Measurements from ENCODE around the gene BMPR1A. TPM values are rescaled to one million over a fixed set of nuclear protein-coding genes. Genes with fewer than 3 reads are reported as not detected.

Gene BMPR1A
- total RNA-seq, 2 donors from 2014 or later, result 3.5 to 14.6 TPM

DNA sequence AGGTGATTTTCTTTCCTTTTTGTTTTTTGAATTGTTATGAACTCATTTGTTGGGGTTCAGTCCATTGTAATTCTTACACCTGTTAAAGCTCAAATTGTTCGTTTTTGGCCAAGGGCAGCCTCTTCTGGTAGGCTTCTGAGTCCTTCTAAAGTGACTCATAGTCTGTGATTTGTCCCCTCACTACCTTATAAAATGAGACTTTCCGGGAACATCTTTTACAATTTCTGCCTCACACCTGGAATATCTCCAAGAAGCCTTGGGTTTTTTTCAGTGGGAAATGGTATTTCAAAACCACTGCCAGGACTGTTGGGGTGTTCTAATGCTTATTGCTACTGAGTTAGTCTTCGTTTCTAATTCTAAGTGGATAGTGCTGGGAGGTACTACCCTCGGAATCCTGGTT lies 56.7 kb downstream of the BMPR1A start:
- H3K9me3 Mint-ChIP-seq, result no peaks in the 10 kb centered on the region

DNA sequence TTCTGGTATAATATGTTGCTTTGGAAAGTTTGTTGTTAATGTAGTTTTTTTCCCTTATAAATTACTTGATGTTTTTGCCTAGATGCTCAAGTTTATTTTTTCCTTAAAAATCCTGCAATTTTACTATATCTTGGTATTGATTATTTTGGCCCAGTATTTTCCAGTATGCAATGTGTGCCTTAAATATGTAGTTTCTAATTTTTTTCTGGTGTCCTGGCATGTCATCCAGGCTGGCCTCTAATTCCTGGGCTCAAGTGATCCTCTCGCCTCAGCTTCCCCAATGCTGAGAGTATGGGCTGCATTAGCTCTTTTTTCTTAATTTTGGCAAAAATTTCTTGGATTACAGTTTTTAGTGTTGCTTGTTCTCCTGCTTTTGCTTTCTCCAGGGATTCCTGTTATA lies 57.6 kb downstream of the BMPR1A start:
- no peaks in the 10 kb centered on the region for H3K9me3 Mint-ChIP-seq
- DNase-seq (ENCODE audit: low spot score in 2 of 2), result no peak
- ATAC-seq, result no peak
- no peaks in the 10 kb centered on the region for H3K36me3 Mint-ChIP-seq
- no peak overlapping the region for H3K27ac Mint-ChIP-seq

More for the DNA sequence above, 56.7 kb downstream of the BMPR1A start:
- Mint-ChIP-seq H3K27ac (no peak overlapping the region), H3K36me3 (no peaks in the 10 kb centered on the region)
- no peak for DNase-seq (ENCODE audit: low spot score in 2 of 2)
- ATAC-seq, result no peak

DNA sequence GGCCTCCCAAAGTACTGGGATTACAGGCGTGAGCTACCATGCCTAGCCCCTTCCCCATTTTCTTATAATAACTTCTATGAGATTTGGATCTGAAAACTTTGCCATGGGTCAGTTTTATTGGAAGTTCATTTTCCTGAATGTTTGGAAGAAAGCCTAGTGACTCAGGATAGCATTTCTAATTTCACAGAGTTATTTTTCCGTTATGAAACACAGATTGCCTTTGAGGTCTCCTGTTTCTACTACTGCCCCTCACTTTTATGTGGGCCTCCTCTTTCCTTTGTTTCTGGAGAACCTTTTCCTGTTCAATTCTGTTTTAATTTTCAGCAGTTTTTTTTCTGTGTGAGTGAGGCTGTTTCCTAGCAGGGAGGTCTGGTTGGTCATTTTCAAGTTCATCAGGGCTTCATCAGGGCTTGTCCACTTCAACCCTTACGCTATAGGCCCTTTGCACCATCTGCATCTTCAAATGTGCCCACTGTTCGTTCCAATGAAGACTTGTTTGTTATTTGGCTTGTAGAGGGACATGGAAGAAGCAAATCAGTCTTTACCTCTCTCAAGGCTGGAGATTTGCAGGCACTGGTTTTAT lies 58.7 kb downstream of the BMPR1A start:
- DNase-seq (ENCODE audit: low spot score in 2 of 2), result no peak
- no peaks in the 10 kb centered on the region for H3K9me3 Mint-ChIP-seq
- ATAC-seq, result no peak
- no peaks in the 10 kb centered on the region for H3K36me3 Mint-ChIP-seq
- H3K27ac Mint-ChIP-seq, result no peak overlapping the region

DNA sequence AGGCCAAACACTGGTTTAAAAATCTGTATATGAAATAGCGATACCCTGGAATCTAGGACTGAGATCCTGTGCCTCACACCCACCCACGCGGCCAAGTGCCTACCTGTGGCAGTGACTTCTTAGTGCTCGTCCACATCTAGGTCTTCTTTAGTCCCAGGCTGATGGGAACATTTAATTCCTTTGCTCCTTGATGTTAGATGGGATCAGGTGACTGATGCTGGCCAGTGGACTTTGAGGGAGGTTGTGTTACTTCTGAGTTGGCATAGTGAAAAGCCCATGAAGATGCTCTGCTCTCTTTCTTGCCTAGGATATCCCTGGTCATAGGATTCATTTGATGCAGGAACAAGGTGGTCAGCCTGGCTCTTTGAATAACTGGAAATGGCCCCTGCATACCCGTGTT lies 59.2 kb downstream of the BMPR1A start:
- no peaks in the 10 kb centered on the region for H3K36me3 Mint-ChIP-seq
- DNase-seq (ENCODE audit: low spot score in 2 of 2), result no peak
- no peak for ATAC-seq
- H3K9me3 Mint-ChIP-seq, result no peaks in the 10 kb centered on the region
- H3K27ac Mint-ChIP-seq, result no peak overlapping the region

DNA sequence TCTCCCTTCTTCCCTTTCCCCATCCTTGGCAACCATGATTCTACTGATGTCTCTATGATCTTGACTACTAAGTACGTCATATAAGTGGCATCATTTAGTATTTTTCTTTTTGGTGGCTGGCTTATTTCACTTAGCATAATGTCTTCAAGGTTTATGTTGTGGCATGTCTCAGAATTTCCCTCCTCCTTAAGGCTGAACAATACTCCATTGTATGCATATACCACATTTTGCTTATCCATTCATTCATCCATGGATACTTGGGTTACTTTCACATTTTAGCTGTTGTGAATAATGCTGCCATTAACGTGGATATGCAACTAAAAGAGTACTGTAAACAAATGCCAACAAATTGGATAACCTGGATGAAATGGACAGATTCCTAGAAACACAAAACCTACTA lies 60.8 kb downstream of the BMPR1A start:
- no peak overlapping the region for H3K27ac Mint-ChIP-seq
- ATAC-seq (no peak), DNase-seq (ENCODE audit: low spot score in 2 of 2) (no peak)
- no peaks in the 10 kb centered on the region for H3K9me3 Mint-ChIP-seq
- H3K36me3 Mint-ChIP-seq, result no peaks in the 10 kb centered on the region

DNA sequence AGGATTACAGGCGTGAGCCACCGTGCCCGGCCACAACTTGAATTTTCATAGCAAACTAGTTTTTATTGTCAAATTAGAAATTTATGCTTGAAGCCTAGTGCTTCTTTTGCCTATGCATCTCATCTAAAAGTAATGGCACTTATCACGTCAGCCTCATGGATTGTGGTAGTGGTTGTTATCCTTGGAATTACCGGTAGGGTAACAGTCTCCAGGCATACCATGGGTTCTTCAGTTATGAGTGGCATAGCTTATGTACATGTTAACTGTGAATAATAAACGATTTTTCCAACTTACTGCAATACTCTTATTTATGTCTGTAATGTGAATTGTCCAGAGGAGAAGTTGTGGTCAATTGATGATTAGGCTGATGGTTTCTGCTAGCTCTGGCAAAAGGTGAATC lies 63.1 kb downstream of the BMPR1A start:
- ATAC-seq, result no peak
- Mint-ChIP-seq H3K27ac (no peak overlapping the region), H3K9me3 (no peaks in the 10 kb centered on the region), H3K36me3 (no peaks in the 10 kb centered on the region)
- DNase-seq (ENCODE audit: low spot score in 2 of 2), result no peak

DNA sequence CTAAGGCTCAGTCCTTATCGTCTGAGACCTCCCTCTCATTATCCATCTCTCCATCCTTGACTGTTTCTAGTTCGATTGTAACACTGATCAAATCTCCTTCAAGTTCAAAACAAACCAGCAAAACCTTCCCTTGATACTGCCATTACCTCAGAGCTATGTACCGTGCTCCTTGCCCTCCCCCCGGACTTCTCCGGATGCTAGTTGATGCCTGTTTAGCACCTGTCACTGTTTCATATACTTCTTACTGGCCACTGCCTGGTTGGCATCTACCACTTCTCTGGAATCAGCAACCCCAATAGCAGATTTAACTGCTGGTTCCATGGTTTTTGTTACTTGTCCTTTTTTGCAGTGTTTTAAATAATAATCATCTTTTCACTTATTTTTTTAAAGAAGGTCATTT lies 64.1 kb downstream of the BMPR1A start:
- H3K27ac Mint-ChIP-seq, result no peak overlapping the region
- DNase-seq (ENCODE audit: low spot score in 2 of 2) (no peak), ATAC-seq (no peak)
- H3K9me3 Mint-ChIP-seq, result no peaks in the 10 kb centered on the region
- H3K36me3 Mint-ChIP-seq, result no peaks in the 10 kb centered on the region

DNA sequence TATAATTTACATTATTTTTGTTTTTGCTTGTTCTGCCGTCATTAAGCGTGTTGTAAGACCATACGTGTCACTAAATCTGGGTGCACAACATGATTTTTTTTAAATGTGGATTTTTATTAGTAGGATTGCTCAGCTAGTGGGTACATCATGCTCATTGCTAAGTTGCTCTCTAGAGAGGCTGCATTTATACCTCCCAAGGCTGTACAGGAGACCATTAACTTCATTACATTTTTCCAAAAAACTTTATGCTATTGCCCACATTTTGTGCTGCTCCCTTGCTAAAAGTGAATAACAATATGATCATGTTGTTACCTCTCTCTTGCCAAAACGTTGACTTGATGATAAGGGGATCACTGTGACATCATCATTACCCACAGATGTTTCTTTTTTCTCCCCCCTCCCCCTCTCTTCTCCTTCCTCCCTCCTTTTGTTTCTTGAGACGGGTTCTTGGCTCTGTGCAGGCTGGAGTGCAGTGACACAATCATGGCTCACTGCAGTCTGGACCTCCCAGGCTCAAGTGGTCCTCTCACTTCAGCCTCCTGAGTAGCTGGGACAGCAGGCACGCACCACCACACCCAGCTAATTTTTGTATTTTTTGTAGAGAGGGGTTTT lies 65.1 kb downstream of the BMPR1A start:
- ATAC-seq, result no peak
- H3K36me3 Mint-ChIP-seq, result no peaks in the 10 kb centered on the region
- H3K27ac Mint-ChIP-seq, result no peak overlapping the region
- no peak for DNase-seq (ENCODE audit: low spot score in 2 of 2)
- H3K9me3 Mint-ChIP-seq, result no peaks in the 10 kb centered on the region

DNA sequence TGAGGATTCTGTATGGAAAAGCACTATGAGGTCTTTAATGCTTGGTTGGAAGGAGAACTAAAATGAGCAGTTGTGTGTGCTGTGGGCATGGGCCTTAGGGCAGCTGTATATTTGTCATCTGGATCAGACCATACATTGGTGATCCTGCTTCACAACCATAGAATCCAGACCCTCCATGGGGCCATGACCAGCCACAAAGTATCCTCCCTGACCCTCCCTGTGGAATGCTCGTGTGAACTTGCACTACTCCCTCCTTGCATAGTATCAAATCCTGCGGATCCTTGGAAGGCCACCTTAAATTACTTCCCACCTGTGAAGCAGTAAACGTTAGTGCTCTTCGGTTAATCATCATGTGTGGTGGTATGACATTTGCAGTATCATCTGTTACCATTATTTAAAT lies 67.1 kb downstream of the BMPR1A start:
- H3K9me3 Mint-ChIP-seq, result no peaks in the 10 kb centered on the region
- H3K27ac Mint-ChIP-seq, result no peak overlapping the region
- no peak for DNase-seq (ENCODE audit: low spot score in 2 of 2)
- H3K36me3 Mint-ChIP-seq, result no peaks in the 10 kb centered on the region
- ATAC-seq, result no peak

DNA sequence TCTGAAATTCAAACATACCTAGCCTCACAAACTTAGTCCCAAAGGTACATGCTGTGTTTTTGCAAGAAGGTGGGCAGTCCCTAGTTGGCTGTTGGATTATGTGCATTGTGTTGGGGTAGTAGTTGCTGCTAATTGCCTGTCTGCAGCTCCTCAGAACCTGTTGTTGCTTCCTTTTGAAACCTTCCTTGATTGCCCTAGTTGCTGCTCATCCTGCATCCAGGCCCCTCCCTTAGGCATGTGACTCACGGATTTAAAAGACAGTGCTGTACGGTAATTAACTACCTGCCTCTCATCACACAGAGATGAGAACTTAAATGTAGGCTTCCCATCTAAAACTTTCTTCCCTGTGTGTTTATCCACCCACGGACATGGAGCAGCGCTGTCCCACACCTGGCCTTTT lies 67.7 kb downstream of the BMPR1A start:
- DNase-seq (ENCODE audit: low spot score in 2 of 2) (no peak), ATAC-seq (no peak)
- no peaks in the 10 kb centered on the region for H3K36me3 Mint-ChIP-seq
- no peaks in the 10 kb centered on the region for H3K9me3 Mint-ChIP-seq
- no peak overlapping the region for H3K27ac Mint-ChIP-seq

DNA sequence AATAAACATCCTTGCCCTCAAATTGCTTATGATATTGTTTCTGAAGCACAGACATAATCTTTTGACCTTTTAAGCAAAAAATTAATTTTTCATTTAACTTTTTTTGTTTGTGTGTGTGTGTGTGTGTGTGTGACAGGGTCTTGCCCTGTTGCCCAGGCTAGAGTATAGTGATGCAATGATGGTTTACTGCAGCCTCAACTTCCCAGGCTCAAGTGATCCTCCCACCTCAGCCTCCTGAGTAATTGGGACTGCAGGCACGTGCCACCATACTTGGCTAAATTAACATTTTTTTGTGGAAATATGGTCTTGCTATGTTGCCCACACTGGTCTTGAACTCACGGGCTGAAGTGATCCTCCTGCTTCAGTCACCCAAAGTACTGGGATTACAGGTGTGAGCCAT lies 68.9 kb downstream of the BMPR1A start:
- H3K27ac Mint-ChIP-seq, result no peak overlapping the region
- DNase-seq (ENCODE audit: low spot score in 2 of 2) (no peak), ATAC-seq (no peak)
- H3K36me3 Mint-ChIP-seq, result no peaks in the 10 kb centered on the region
- H3K9me3 Mint-ChIP-seq, result no peaks in the 10 kb centered on the region

DNA sequence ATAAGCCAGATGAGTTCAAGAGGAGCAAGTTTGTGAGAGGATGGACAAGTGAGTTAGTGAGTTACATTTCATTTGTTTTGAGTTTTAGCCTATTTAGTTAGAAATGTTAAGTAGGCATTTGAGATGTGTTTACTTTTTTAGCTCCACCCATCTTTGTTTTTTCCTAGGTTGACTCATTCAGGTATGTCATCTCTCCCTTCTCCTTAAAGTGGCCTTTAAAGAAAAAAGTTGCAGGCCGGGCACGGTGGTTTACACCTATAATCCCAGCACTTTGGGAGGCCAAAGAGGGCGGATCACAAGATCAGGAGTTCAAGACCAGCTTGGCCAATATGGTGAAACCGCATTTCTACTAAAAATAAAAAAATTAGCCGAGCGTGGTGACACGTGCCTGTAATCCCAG lies 71.2 kb downstream of the BMPR1A start:
- no peak overlapping the region for H3K27ac Mint-ChIP-seq
- DNase-seq (ENCODE audit: low spot score in 2 of 2), result no peak

DNA sequence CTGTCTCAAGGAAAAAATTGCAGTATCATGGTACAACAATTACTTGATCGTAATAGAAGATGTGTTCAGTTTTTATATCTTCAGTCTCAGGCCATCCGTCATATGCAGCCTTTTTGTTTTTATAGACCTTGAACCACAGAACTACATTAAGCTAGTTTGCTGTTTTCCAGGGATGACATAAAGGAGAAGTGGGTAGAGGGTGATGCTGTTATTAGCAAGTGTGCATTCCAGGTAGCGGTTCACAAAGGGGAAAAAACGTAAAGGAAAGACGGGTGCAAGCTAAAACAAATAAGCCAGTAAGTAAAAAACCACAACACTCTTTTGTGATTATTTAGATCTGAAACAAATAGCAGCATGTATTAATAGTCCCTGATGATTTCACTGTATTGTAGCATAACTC lies 71.7 kb downstream of the BMPR1A start:
- H3K36me3 Mint-ChIP-seq, result no peaks in the 10 kb centered on the region
- H3K9me3 Mint-ChIP-seq, result no peaks in the 10 kb centered on the region
- DNase-seq (ENCODE audit: low spot score in 2 of 2) (no peak), ATAC-seq (no peak)
- H3K27ac Mint-ChIP-seq, result no peak overlapping the region

More for the DNA sequence above, 71.2 kb downstream of the BMPR1A start:
- ATAC-seq, result no peak
- Mint-ChIP-seq H3K36me3 (no peaks in the 10 kb centered on the region), H3K9me3 (no peaks in the 10 kb centered on the region)

DNA sequence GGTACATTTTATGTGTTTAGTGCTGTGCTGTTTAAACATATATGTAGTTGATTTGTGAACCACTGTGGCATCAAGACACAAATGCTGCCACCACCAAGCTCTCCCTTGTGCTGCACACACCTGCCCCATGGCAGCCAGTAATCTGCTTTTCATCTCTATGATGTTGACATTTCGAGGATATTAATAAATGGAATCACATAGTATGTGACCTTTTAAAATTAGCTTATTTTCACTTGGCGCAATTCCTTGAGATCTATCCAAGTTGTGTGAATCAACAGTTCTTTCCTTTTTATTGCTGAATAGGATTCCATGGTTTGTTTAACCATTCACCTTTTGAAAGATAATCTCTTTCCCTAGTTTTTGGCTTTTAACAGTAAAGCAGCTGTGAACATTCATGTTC lies 73.1 kb downstream of the BMPR1A start:
- Mint-ChIP-seq H3K36me3 (no peaks in the 10 kb centered on the region), H3K9me3 (no peaks in the 10 kb centered on the region), H3K27ac (no peak overlapping the region)
- DNase-seq (ENCODE audit: low spot score in 2 of 2) (no peak), ATAC-seq (no peak)

DNA sequence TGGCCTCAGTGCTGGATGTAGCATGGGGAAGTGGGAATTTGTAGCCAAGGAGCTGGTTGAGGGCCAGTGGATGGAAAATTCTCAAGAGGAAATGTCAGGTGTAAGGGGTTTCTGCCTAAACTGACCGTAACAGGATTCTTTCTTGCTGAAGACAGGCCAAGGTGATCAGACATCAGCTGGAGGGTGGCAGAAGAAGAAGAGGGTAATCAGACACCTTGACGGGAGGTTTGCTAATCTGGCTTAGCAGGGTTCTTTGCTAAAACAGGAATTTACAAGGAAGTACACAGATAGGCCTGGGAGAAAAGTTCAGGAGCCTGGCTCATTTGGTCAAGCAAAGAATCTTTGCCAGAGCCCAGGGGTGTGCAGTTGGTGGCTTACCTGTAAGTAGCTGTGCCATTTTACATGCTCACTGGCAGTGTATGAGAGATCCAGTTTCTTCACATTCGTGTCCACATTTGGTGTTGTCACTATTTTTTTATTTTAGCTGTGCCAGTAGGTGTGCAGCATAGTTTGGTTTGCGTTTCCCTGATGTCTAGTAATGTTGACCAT lies 73.7 kb downstream of the BMPR1A start:
- Mint-ChIP-seq H3K36me3 (no peaks in the 10 kb centered on the region), H3K27ac (no peak overlapping the region), H3K9me3 (no peaks in the 10 kb centered on the region)
- no peak for DNase-seq (ENCODE audit: low spot score in 2 of 2)
- ATAC-seq, result no peak

DNA sequence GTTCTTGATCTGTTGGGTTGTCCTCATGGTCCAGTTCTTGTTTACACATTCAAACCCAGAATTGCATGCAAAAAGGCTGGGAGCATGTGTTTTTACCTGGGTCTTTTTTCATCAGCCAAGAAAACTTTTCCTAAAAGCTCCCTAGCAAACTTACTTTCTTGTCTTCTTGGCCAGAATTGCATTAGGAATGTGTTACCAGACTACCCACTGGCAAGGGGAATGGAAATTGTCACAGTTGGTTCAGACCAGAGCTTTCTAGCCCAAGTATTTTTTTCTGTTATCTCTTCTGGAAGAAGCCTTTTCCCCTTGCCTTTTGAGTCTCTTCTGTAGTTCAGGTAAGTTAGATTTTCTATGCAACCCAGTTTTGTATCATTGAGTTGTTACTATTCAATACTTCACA lies 77.5 kb downstream of the BMPR1A start:
- Mint-ChIP-seq H3K9me3 (no peaks in the 10 kb centered on the region), H3K36me3 (no peaks in the 10 kb centered on the region), H3K27ac (no peak overlapping the region)
- DNase-seq (ENCODE audit: low spot score in 2 of 2) (no peak), ATAC-seq (no peak)

DNA sequence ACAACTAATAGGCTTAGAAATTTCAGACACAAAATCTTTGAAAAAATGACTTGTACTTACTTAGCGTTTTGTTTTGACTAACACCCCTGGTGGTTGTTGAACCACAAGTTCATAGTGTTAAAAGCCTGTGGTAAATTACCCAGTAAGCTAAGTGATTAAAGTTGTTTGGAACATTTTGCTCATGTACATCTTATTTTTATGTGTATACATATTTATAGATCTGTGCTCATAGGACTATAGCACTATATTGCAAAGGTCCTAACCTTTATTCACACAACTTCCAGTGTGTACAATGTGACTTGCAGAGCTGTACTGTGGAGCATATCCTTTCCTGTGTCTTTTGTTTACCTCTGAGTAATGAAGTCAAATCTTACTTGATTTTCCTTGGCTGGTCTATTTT lies 79.6 kb downstream of the BMPR1A start:
- no peaks in the 10 kb centered on the region for H3K9me3 Mint-ChIP-seq
- H3K36me3 Mint-ChIP-seq, result no peaks in the 10 kb centered on the region
- ATAC-seq, result peak in 1 of 2 donors; percentile 88
- no peak overlapping the region for H3K27ac Mint-ChIP-seq
- no peak for DNase-seq (ENCODE audit: low spot score in 2 of 2)

DNA sequence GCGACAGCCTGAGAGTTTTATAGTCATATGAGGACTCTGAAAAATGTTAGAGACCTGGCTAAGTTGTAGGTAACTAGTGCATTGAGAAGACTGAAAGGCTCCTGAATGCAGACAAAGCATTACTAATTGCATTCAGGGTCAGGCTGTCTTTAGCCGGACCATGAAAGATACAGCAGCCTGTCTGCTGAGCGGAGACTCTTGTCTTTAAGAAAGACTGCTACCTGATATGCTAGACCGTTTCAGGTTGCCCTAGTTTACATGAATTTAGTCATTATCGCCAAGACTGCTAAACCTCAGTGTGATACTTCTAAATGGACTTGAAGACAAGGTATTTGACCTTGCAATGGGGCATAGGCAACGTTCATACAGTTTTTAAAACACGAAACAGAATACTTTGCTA lies 81.2 kb downstream of the BMPR1A start:
- Mint-ChIP-seq H3K27ac (no peak overlapping the region), H3K36me3 (no peaks in the 10 kb centered on the region), H3K9me3 (no peaks in the 10 kb centered on the region)
- DNase-seq (ENCODE audit: low spot score in 2 of 2), result no peak
- ATAC-seq, result no peak
